ENCODE results near the gene USP54.
"Not testable (repeated sequence)": the region's sequence is repeated elsewhere in the genome, so short reads cannot be mapped to it uniquely, and the experiment has no call there.

DNA sequence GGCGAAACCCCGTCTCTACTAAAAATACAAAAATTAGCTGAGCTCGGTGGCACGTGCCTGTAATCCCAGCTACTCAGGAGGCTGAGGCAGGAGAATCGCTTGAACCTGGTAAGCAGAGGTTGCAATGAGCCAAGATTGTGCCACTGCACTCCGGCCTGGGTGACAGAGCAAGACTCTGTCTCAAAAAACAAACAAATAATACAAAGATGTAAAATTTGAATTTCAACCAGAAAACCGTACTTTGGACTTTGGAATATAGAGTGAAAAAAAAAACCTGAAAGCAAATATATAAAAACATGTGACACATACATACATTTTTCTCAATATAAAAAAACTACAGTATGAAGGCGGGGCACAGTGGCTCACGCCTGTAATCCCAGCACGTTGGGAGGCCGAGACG, 29.8 kb upstream of the USP54 start:
- TF ChIP-seq SUZ12 (IDR thresholded peaks at IDR 0.05); TARDBP (IDR thresholded peaks at IDR 0.05); FOXM1 (IDR thresholded peaks at IDR 0.05; ENCODE audit: borderline replicate concordance); SP1 (IDR thresholded peaks at IDR 0.05); NFRKB (IDR thresholded peaks at IDR 0.05); BHLHE40 (IDR thresholded peaks at IDR 0.05; ENCODE audit: borderline replicate concordance); FOXA1 (IDR thresholded peaks at IDR 0.05); CTBP1 (IDR thresholded peaks at IDR 0.05; ENCODE audit: borderline replicate concordance); ELF4 (IDR thresholded peaks at IDR 0.05): not testable (repeated sequence)

All from HEK293T (cell line).